Upper lobe of left lung (tissue), 4 donors: ENCODE data around the gene OLFM4.

ENCODE experiments used
- CTCF ChIP-seq, 6 experiments: fragments of 450-650 bp in 4 of 6; fragments of 200-600 bp in 2 of 6; sonication (generic) in 2 of 6; IDR thresholded peaks; one replicate each; pipeline ENCODE4 v1.5.1; 2016 to 2019; ENCODE audit warnings: antibody characterized with exemption in 6 of 6
- EP300 ChIP-seq, 4 donors: sonication (generic); formaldehyde crosslinking; IDR thresholded peaks; one replicate each; pipeline ENCODE4 v1.5.1; 2017; ENCODE audit warnings: antibody characterized with exemption in 4 of 4, control low read depth in 2 of 4
- POLR2A ChIP-seq, 4 donors: fragments of 450-650 bp; IDR thresholded peaks; one replicate each; pipeline ENCODE4 v1.5.1; 2016 to 2017; ENCODE audit warnings: antibody characterized with exemption in 4 of 4, mild to moderate bottlenecking in 2 of 4

GRCh38 chr13:52994865-52995264 is 33.7 kb upstream of the OLFM4 start:
- TF ChIP-seq POLR2A (IDR thresholded peaks at IDR 0.05) (no peak), CTCF (IDR thresholded peaks at IDR 0.05) (no peak), EP300 (IDR thresholded peaks at IDR 0.05) (no peak)
